Upper lobe of left lung (tissue), 6 donors: Measurements from ENCODE around the gene PTK6. TPM values are rescaled to one million over a fixed set of nuclear protein-coding genes. Genes with fewer than 3 reads are reported as not detected.

Source experiments
- ATAC-seq, 2 donors: fragments of 200-7000 bp; cut with Tn5 transposase; one replicate each; pipeline ENCODE4 v1.9.1; 2022; ENCODE audit warnings: mild to moderate bottlenecking in 2 of 2, moderate library complexity in 2 of 2; ENCODE audit not compliant: low FRiP score in 2 of 2
- DNase-seq, 2 donors: peaks; one replicate each; pipeline ENCODE4 v3.0.0-alpha.2; 2019 to 2020
- H3K27ac ChIP-seq, 4 donors: fragments of 200-600 bp; sonication (generic); one replicate each; pipeline ENCODE4 v1.5.1; 2016 to 2019
- H3K27me3 ChIP-seq, 4 donors: fragments of 200-600 bp; sonication (generic); one replicate each; pipeline ENCODE4 v1.5.1; 2017 to 2019
- H3K36me3 ChIP-seq, 4 donors: fragments of 200-600 bp; sonication (generic); one replicate each; pipeline ENCODE4 v1.5.1; 2016 to 2019
- H3K4me1 ChIP-seq, 4 donors: fragments of 200-600 bp; sonication (generic); one replicate each; pipeline ENCODE4 v1.5.1; 2018 to 2019
- H3K4me3 ChIP-seq, 4 donors: fragments of 200-600 bp; sonication (generic); one replicate each; pipeline ENCODE4 v1.5.1; 2017 to 2019; ENCODE audit warnings: mild to moderate bottlenecking in 2 of 4, moderate library complexity in 1 of 4
- H3K9me3 ChIP-seq, 4 donors: fragments of 200-600 bp; sonication (generic); one replicate each; pipeline ENCODE4 v1.5.1; 2018 to 2019
- EP300 ChIP-seq, 4 donors: sonication (generic); formaldehyde crosslinking; IDR thresholded peaks; one replicate each; pipeline ENCODE4 v1.5.1; 2017; ENCODE audit warnings: antibody characterized with exemption in 4 of 4, control low read depth in 2 of 4
- POLR2A ChIP-seq, 4 donors: fragments of 450-650 bp; IDR thresholded peaks; one replicate each; pipeline ENCODE4 v1.5.1; 2016 to 2017; ENCODE audit warnings: antibody characterized with exemption in 4 of 4, mild to moderate bottlenecking in 2 of 4
- POLR2AphosphoS5 ChIP-seq, 2 donors: sonication (generic); formaldehyde crosslinking; IDR thresholded peaks; one replicate each; pipeline ENCODE4 v1.5.1; 2017; ENCODE audit warnings: antibody characterized with exemption in 2 of 2
- WGBS, 2 donors: methylation state at CpG; one replicate each; pipeline ENCODE4 v1.1.5; 2017 to 2018; 5-methylcytosine and 5-hydroxymethylcytosine counted together
- total RNA-seq, 6 donors: library from RNA; depleted of rRNA in 4 of 6; stranded (reverse); fragments of >200 nt in 4 of 6; gene quantifications; one replicate each; pipeline versions ENCODE4 v1.1.0 to v1.2.1, GENCODE V29; 2016 to 2021
- TF ChIP-seq, protein P1 (sequence below), 6 experiments: fragments of 450-650 bp in 4 of 6; fragments of 200-600 bp in 2 of 6; sonication (generic) in 2 of 6; IDR thresholded peaks; one replicate each; pipeline ENCODE4 v1.5.1; 2016 to 2019; ENCODE audit warnings: antibody characterized with exemption in 6 of 6
- donor health status: DM: no; HTN: no; CAD: no; lungs with moderate emphysema.
- donor health status: DM: no; HTN: yes; CAD: no; lungs with severe emphysema.

PTK6 gene
- total RNA-seq, 6 donors from 2014 or later: 3.3 to 9.8 (median 6.0) TPM

DNA sequence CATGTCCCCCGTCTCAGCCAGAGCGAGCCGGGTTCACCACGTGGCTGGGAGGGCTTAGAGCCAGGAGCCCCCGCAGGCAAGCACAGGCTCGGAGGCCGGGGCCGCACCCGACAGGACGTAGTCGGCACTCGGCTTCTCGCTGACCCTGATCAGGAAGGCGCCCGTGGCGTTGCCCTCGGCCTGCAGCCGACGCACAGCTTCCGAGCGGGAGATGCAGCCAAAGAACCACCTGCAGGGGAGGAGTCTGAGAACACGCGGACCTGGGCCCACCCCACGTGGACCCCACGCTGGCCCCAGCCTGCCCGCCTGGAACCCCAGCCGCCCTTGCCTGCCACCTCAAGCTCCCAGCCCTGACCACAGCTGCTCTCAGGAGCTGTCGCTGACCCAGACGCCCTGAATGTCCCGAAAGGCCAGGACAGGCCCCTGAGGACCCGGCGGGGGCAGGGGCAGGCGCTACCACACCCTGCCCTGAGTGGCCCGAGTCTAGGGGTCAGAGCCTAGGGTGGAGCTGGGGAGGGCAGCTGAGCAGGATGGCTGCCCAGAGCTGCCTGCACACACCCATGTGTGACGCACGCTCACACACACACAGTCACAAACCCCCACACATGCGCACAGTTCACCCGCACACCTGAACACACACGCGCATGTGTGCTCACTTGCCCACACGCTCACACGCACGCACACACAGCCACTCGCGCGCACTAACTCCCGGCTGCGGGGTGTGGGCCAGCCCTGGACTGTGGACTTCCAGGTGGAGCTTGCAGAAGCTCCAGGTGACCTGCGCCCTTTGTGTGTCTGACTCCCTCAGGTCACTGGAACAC lies 2.1 kb downstream of the PTK6 start:
- ATAC-seq (no peak), DNase-seq (peak in 1 of 2 donors; percentile 85)
- Histone ChIP-seq H3K27me3 (no peaks in the 10 kb centered on the region), H3K9me3 (no peaks in the 10 kb centered on the region), H3K4me1 (peaks cover 22 to 46% (median 27%) of the 10 kb centered on the region in 4 donors), H3K4me3 (no peak overlapping the region), H3K27ac (no peak overlapping the region), H3K36me3 (no peaks in the 10 kb centered on the region)
- 74 to 81% methylated on average over 17 to 39 of the region's 49 CpGs for WGBS, 2 donors
- TF ChIP-seq, protein P1, sequence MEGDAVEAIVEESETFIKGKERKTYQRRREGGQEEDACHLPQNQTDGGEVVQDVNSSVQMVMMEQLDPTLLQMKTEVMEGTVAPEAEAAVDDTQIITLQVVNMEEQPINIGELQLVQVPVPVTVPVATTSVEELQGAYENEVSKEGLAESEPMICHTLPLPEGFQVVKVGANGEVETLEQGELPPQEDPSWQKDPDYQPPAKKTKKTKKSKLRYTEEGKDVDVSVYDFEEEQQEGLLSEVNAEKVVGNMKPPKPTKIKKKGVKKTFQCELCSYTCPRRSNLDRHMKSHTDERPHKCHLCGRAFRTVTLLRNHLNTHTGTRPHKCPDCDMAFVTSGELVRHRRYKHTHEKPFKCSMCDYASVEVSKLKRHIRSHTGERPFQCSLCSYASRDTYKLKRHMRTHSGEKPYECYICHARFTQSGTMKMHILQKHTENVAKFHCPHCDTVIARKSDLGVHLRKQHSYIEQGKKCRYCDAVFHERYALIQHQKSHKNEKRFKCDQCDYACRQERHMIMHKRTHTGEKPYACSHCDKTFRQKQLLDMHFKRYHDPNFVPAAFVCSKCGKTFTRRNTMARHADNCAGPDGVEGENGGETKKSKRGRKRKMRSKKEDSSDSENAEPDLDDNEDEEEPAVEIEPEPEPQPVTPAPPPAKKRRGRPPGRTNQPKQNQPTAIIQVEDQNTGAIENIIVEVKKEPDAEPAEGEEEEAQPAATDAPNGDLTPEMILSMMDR (IDR thresholded peaks at IDR 0.05): no peak
- no peak for TF ChIP-seq POLR2A (IDR thresholded peaks at IDR 0.05)
- no peak for TF ChIP-seq POLR2AphosphoS5 (IDR thresholded peaks at IDR 0.05)
- TF ChIP-seq EP300 (IDR thresholded peaks at IDR 0.05): no peak

DNA sequence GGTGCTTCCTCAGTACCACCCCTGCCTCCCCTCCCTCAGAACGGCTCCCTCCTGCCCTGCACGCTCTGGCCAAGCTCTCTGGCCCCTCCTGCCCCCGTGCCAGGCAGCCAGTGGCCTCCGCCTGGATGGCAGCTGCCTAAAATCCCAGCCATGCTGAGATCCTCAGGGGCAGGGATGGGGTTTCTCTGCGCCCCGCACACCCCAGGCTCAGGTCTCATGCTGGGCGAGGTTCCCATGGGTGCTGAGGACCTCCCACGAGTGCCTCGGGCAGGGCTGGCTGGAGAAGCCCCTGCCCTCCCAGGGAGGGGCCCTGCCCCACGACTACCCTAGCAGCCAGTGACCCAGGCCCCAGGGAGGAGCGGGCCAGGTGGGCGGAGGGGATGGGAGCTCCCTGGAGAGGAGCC lies 2.7 kb downstream of the PTK6 start:
- H3K9me3 ChIP-seq: no peaks in the 10 kb centered on the region
- DNase-seq (no peak), ATAC-seq (no peak)
- H3K4me3 ChIP-seq: no peak overlapping the region
- H3K27ac ChIP-seq: peak overlapping the region in 1 of 4 donors; percentile 4
- 50 to 71% methylated on average over 2 to 12 of the region's 12 CpGs for WGBS, 2 donors
- no peaks in the 10 kb centered on the region for H3K27me3 ChIP-seq
- no peak for TF ChIP-seq POLR2AphosphoS5 (IDR thresholded peaks at IDR 0.05)
- TF ChIP-seq POLR2A (IDR thresholded peaks at IDR 0.05): no peak
- TF ChIP-seq EP300 (IDR thresholded peaks at IDR 0.05): no peak
- TF ChIP-seq, protein P1 (IDR thresholded peaks at IDR 0.05): no peak
- H3K36me3 ChIP-seq: no peaks in the 10 kb centered on the region
- peaks cover 22 to 46% (median 27%) of the 10 kb centered on the region in 4 donors for H3K4me1 ChIP-seq

DNA sequence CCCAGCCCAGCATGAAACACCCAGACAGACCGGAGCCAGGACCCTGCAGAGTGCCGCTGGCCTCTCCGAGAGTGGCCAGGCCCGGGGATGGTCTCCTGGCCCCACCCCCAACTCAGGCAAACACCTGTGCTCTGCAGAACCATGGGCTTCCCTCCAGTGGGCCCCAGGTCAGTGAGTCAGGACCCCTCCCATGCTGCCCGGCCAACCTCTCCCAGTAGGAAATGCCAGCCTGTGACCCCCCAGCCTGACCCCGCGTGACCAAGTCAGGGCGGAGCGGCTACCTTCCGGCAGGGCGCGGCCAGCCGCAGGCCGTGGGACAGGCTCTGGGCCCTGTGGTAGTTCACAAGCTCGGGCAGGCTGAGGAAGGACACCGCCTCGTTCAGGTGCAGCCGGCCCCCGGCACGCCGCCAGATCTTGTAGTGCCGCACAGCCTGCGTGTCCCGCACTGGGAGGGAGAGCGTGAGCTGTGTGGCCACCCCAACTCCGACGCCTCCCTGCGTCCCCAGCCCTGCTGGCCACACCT lies 3.2 kb downstream of the PTK6 start:
- H3K9me3 ChIP-seq: no peaks in the 10 kb centered on the region
- H3K36me3 ChIP-seq: no peaks in the 10 kb centered on the region
- TF ChIP-seq POLR2A (IDR thresholded peaks at IDR 0.05): peak in 1 of 4 donors; percentile 37
- no peak for TF ChIP-seq EP300 (IDR thresholded peaks at IDR 0.05)
- no peak overlapping the region for H3K4me3 ChIP-seq
- WGBS, 2 donors: 59 to 72% methylated on average over 8 to 17 of the region's 28 CpGs
- ATAC-seq: no peak
- H3K27me3 ChIP-seq: no peaks in the 10 kb centered on the region
- H3K4me1 ChIP-seq: peaks cover 20 to 43% (median 27%) of the 10 kb centered on the region in 4 donors
- peak overlapping the region in 1 of 4 donors; percentile 4 for H3K27ac ChIP-seq
- DNase-seq: peak; percentile 52 to 93

DNA sequence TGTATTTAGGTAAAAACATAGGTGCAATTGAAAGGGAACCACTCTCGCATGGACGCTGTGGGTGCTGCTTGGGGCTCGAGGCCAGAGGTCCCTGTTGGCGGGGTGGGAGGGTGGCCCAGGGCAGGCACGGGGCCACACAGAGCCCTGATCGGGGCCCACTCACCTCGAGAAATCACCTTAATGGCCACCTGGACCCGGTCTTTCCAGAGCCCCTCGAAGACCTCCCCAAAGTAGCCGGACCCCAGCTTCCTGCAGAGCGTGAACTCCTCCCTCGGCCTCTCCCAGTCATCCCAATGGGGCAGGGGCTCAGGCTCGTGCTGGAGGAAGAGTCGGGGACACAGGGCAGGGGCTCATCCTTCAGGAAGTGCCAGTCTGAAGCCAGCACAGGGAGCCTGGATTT lies 3.8 kb downstream of the PTK6 start:
- H3K4me3 ChIP-seq: no peak overlapping the region
- no peaks in the 10 kb centered on the region for H3K36me3 ChIP-seq
- DNase-seq: peak in 1 of 2 donors; percentile 66
- TF ChIP-seq EP300 (IDR thresholded peaks at IDR 0.05) (no peak), POLR2A (IDR thresholded peaks at IDR 0.05) (no peak), POLR2AphosphoS5 (IDR thresholded peaks at IDR 0.05) (no peak)
- TF ChIP-seq, protein P1 (IDR thresholded peaks at IDR 0.05): no peak
- 80 to 91% methylated on average over 5 to 14 of the region's 14 CpGs for WGBS, 2 donors
- H3K27ac ChIP-seq: no peak overlapping the region
- ATAC-seq: no peak
- peaks cover 19 to 38% (median 23%) of the 10 kb centered on the region in 4 donors for H3K4me1 ChIP-seq
- no peaks in the 10 kb centered on the region for H3K27me3 ChIP-seq
- no peaks in the 10 kb centered on the region for H3K9me3 ChIP-seq

DNA sequence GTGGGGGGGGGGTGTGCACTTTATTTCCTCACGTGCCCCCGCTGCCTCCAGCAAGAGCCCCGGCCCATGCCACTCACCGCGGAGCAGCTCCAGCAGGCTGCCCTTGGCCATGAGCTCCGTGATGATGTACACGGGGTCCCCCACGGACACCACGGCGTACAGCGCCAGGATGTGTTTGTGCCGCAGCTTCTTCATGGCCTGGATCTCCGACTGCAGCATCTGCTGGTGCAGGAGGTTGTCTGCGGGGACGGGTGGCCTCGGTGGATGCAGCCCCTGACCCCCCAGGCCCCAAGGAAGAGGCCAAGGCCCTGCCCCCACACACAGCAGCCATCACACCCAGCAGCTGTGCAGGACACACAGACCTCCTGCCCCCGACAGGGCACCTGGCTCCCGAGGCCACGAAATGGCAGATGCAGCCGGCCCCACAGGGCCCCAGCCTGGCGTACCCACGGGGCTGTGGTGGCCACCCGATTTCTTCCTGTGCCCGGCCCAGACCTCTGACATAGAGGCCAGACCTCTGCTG lies 4.7 kb downstream of the PTK6 start:
- WGBS, 2 donors: 82 to 85% methylated on average over 7 to 24 of the region's 24 CpGs
- TF ChIP-seq EP300 (IDR thresholded peaks at IDR 0.05) (no peak), POLR2AphosphoS5 (IDR thresholded peaks at IDR 0.05) (no peak), POLR2A (IDR thresholded peaks at IDR 0.05) (no peak)
- TF ChIP-seq, protein P1 (IDR thresholded peaks at IDR 0.05): no peak
- DNase-seq (peak; percentile 18 to 66), ATAC-seq (no peak)
- Histone ChIP-seq H3K9me3 (no peaks in the 10 kb centered on the region), H3K27me3 (no peaks in the 10 kb centered on the region), H3K4me3 (no peak overlapping the region), H3K4me1 (peaks cover 13 to 29% (median 14%) of the 10 kb centered on the region in 4 donors), H3K36me3 (no peaks in the 10 kb centered on the region), H3K27ac (no peak overlapping the region)
